Fibroblast of peridontal ligament (primary cell): Measurements from ENCODE around the gene PEA15.
A peak's percentile ranks its signal among the peaks of the same experiment; 100 is the strongest.

ENCODE experiments used
- DNase-seq: peaks from one replicate; pipeline ENCODE4 v3.0.0-alpha.2; 2010; ENCODE audit errors: extremely low read depth

PEA15 gene

GRCh38 chr1:160205242-160206035 is at the start of gene PEA15:
PEA15 (plus strand) TSS chr1:160205384; CDS start chr1:160211545, 6,161 bp downstream.
- DNase-seq = peak; percentile 40

GRCh38 chr1:160156361-160156760 is 48.8 kb upstream of the PEA15 start:
- DNase-seq = no peak

GRCh38 chr1:160157174-160157573 is 48.0 kb upstream of the PEA15 start:
- no peak for DNase-seq

- no peak for DNase-seq
Observed at GRCh38 chr1:160158031-160158430, 47.2 kb upstream of the PEA15 start.

- DNase-seq = no peak
Observed at GRCh38 chr1:160158534-160158933, 46.6 kb upstream of the PEA15 start.

- no peak for DNase-seq
Observed at GRCh38 chr1:160159846-160160245, 45.3 kb upstream of the PEA15 start.

- peak; percentile 47 for DNase-seq
Observed at GRCh38 chr1:160161965-160162705, 43.0 kb upstream of the PEA15 start.

- DNase-seq = no peak
Observed at GRCh38 chr1:160162931-160163330, 42.3 kb upstream of the PEA15 start.

- DNase-seq = no peak
Observed at GRCh38 chr1:160163615-160164014, 41.6 kb upstream of the PEA15 start.

- DNase-seq = no peak
Observed at GRCh38 chr1:160164121-160164520, 41.1 kb upstream of the PEA15 start.

GRCh38 chr1:160166166-160166868 is 38.9 kb upstream of the PEA15 start:
- no peak for DNase-seq

- no peak for DNase-seq
Observed at GRCh38 chr1:160167056-160167455, 38.1 kb upstream of the PEA15 start.

- no peak for DNase-seq
Observed at GRCh38 chr1:160167580-160167979, 37.6 kb upstream of the PEA15 start.

- no peak for DNase-seq
Observed at GRCh38 chr1:160168016-160168415, 37.2 kb upstream of the PEA15 start.

GRCh38 chr1:160168609-160169369 is 36.4 kb upstream of the PEA15 start:
- DNase-seq = peak; percentile 79

GRCh38 chr1:160169553-160170399 is 35.4 kb upstream of the PEA15 start:
- no peak for DNase-seq

- DNase-seq = peak; percentile 33
Observed at GRCh38 chr1:160171354-160171753, 33.8 kb upstream of the PEA15 start.

- DNase-seq = no peak
Observed at GRCh38 chr1:160171980-160172379, 33.2 kb upstream of the PEA15 start.

- DNase-seq = no peak
Observed at GRCh38 chr1:160177231-160177630, 28.0 kb upstream of the PEA15 start.

- no peak for DNase-seq
Observed at GRCh38 chr1:160177667-160178066, 27.5 kb upstream of the PEA15 start.

- DNase-seq = no peak
Observed at GRCh38 chr1:160178731-160179130, 26.5 kb upstream of the PEA15 start.
